ENCODE results near the gene PCOLCE2.

The PCOLCE2 gene

DNA sequence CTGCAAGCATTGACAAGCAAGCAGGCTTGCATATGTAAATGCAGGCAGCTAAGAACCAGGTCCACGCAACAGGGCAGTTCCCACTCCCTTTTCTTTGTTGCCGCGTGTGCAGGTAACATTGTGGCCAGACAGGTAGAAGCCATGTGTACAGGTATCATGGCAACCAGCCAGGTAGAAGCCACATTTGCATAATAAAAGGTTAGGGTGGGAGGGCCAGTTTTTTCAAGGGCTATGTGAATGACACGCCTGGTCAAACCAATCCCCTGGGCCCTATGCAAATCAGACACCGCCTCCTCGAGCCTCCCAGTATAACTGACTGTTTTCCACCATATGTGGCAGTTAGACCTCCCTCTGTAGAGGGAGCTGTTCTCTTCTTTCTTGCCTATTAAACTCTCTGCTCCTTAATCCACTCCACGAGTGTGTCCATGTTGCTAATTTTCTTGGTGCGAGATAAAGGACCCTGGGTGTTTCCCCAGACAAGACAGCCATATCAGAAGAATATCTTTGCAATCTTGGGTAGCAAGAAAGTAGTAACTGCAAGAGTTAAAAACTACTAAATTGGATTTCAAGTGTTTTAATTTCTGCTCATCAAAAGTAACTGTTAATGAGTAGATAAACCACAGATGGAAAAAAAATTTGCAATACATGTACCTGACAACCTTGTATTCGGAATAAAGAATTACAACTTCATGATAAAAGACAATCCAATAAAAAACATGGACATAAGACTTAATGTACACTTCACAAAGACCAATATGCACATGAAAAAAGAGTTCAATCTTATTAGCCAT, 21.8 kb downstream of the PCOLCE2 start:
- peak; percentile 17 for TF ChIP-seq CTCF (conservative IDR thresholded peaks at IDR 0.05; ENCODE audit: low read depth, low read length)
- H3K4me3 ChIP-seq (ENCODE audit: low read depth, low read length): no peak overlapping the region
- DNase-seq (ENCODE audit: low read depth): peak; percentile 16

GRCh38 chr3:142863930-142864920, 24.7 kb downstream of the PCOLCE2 start:
- DNase-seq (ENCODE audit: low read depth): no peak
- TF ChIP-seq CTCF (conservative IDR thresholded peaks at IDR 0.05; ENCODE audit: low read depth, low read length): no peak
- H3K4me3 ChIP-seq (ENCODE audit: low read depth, low read length): no peak overlapping the region

DNA sequence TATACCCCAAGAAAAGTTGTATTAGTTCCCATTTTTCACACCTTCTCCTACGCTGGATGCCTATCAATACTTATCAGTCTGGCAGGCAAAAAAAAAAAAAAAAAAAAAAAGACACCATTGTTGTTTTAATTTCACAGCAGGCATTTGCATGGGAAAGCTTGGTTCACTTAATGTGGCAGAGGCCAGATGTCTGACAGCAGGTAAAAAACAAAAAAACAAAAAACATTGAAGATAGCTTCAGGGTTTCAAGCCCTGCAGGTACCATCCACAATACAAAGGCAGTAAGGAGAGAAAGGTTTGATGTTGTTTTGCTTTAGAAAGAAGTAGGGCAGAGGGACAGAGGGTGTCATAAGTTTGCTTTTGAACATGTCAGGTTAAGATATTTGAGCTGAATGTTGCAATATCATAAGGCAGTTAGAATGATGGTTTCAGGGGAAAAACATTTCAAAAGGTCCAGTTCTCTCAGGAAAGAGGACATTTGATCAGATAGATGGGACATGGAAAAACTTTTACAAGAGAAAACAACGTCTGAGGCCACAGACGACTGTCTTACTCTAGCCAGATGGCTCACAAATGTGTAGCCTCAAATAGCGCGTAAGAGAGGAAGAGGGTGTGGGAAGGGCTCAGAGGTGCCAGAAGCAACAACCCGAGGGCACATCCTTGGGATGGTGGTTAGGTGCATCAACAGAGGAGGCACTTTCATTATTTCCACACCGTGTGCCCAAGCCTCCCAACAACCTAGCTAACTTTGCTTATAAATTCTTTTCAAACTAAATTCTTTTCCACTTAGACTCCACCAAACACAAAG, 25.7 kb downstream of the PCOLCE2 start:
- no peak for TF ChIP-seq CTCF (conservative IDR thresholded peaks at IDR 0.05; ENCODE audit: low read depth, low read length)
- H3K4me3 ChIP-seq (ENCODE audit: low read depth, low read length): no peak overlapping the region
- peak; percentile 39 for DNase-seq (ENCODE audit: low read depth)

GRCh38 chr3:142861926-142862325, 27.0 kb downstream of the PCOLCE2 start:
- no peak overlapping the region for H3K4me3 ChIP-seq (ENCODE audit: low read depth, low read length)
- no peak for TF ChIP-seq CTCF (conservative IDR thresholded peaks at IDR 0.05; ENCODE audit: low read depth, low read length)
- DNase-seq (ENCODE audit: low read depth): no peak

DNA sequence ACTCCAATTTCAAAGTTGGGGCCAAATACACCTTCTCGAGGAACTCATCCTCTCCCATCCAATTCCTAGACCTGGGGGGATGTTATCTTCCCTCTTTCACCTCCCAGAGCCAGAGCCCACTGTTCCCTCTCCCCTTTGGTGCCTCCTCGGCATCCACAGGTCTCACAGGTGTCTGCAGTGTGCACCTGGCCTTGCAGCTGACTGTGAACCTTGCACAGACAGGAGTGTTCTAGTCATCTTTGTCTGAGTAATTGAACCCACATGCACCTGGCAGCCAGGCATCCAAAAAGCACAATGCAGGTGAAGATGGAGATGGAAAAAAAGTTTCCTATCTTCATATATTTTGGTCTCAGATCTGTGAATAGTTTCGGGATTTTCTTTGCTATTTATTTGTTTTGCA, 30.8 kb downstream of the PCOLCE2 start:
- no peak for DNase-seq (ENCODE audit: low read depth)
- H3K4me3 ChIP-seq (ENCODE audit: low read depth, low read length): no peak overlapping the region
- no peak for TF ChIP-seq CTCF (conservative IDR thresholded peaks at IDR 0.05; ENCODE audit: low read depth, low read length)

DNA sequence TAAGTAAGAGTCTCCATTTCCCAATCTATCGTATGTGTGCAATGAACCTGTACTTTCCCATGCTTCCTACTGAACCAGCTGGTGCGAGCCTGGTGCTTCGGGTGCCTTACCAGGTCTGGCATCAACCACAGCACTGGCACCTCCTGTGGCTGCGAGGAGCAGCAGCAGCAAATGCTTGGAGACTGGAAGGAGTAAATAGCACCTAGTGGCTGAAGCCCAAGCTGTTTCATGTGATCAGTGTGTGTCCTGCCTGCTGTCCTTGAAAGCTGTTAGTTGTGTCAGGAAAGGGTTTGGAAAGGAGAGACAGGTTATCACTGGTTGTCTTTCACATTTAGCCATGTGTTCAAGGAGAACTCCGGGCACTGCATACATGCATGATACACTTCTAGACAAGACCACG, 31.8 kb downstream of the PCOLCE2 start:
- TF ChIP-seq CTCF (conservative IDR thresholded peaks at IDR 0.05; ENCODE audit: low read depth, low read length): peak; percentile 31
- H3K4me3 ChIP-seq (ENCODE audit: low read depth, low read length): no peak overlapping the region
- DNase-seq (ENCODE audit: low read depth): peak; percentile 23

Data from choroid plexus epithelial cell (primary cell).